OCI-LY3 (cell line): Measurements from ENCODE around the gene RAB9A.

Experiments used
- EZH2phosphoT487 ChIP-seq: fragments of 200-600 bp; shearing (Covaris generic); IDR thresholded peaks from 2 replicates; pipeline ENCODE4 v1.6.1; 2018; ENCODE audit warnings: antibody characterized with exemption, mixed run types, low read depth
- TF ChIP-seq, protein P1 (sequence below): fragments of 200-600, 300-600 bp; sonication (generic); IDR thresholded peaks from 2 replicates; pipeline ENCODE4 v1.5.1; 2014; ENCODE audit warnings: antibody characterized with exemption, low read length, low read depth

- TF ChIP-seq, protein P1, sequence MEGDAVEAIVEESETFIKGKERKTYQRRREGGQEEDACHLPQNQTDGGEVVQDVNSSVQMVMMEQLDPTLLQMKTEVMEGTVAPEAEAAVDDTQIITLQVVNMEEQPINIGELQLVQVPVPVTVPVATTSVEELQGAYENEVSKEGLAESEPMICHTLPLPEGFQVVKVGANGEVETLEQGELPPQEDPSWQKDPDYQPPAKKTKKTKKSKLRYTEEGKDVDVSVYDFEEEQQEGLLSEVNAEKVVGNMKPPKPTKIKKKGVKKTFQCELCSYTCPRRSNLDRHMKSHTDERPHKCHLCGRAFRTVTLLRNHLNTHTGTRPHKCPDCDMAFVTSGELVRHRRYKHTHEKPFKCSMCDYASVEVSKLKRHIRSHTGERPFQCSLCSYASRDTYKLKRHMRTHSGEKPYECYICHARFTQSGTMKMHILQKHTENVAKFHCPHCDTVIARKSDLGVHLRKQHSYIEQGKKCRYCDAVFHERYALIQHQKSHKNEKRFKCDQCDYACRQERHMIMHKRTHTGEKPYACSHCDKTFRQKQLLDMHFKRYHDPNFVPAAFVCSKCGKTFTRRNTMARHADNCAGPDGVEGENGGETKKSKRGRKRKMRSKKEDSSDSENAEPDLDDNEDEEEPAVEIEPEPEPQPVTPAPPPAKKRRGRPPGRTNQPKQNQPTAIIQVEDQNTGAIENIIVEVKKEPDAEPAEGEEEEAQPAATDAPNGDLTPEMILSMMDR = no peak
- TF ChIP-seq EZH2phosphoT487 = no peak
These were observed 38.6 kb upstream of the RAB9A start for GRCh38 chrX:13650318-13650717.
